NCI-H446 treated with DMSO at 0.1 percent for 48 hours (cell line): ENCODE measurements around the gene FAM193B.

Source experiments
- DNase-seq: peaks from one replicate; lab custom pipeline; 2025; lab: John Stamatoyannopoulos, UW

Gene FAM193B

DNA sequence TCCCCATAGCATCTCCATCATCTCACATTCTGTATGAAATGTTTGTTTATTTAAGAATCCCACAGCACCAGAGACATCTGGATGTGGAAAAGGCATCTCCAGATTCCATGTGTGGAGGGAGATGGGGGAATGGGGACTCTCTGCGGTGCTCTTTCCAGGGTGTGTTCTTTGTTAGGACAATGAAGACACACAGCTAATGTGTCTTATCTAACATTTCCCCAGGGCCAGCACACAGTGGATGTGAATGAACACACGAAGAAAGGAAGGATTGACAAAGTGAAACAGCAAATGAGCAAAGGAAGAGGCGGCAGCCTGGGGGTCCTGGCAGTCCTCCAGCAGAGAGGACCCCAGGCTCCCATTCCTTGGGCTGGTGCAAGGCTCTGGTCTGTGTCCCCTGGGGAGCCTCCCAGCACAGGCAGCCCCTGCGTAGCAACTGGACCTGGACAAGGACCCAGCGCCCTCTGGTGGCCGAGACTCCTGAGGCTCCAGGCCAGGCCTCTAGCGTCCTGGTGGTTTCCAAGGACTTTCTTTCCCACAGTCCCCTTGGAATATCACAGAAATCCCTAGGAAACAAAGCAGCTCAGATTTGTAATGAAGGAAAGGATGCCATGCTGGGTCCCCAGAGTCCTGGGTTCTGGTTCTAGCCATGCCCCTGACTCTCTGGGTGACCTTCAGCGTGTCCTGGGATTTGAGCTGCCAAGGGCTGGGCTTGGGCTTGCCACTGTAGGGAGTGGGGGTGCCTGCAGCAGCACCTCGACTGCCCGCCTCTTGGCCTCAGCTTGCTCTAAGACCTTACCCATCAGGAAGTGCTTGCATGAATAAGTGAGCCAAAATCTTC lies 53.5 kb downstream of the FAM193B start:
- DNase-seq = peak; percentile 38

DNA sequence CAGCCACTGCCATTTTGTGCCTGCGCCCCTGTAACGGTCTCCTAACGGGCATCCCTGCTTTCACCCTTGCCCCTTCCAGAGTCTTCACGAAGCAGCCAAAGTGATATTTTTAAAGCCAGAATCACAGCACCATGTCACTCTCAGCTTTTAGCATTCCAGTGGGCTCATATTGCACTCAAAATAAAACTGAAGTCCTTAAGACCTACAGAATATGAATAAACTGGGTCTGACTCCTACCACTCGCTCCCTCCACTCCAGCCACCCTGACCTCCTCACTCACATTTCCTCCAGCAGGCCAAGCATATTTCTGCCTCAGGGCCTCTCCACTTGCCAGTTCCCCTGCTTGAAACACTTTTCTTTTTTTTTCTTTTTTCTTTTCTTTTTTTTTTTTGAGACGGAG lies 54.5 kb downstream of the FAM193B start:
- no peak for DNase-seq

DNA sequence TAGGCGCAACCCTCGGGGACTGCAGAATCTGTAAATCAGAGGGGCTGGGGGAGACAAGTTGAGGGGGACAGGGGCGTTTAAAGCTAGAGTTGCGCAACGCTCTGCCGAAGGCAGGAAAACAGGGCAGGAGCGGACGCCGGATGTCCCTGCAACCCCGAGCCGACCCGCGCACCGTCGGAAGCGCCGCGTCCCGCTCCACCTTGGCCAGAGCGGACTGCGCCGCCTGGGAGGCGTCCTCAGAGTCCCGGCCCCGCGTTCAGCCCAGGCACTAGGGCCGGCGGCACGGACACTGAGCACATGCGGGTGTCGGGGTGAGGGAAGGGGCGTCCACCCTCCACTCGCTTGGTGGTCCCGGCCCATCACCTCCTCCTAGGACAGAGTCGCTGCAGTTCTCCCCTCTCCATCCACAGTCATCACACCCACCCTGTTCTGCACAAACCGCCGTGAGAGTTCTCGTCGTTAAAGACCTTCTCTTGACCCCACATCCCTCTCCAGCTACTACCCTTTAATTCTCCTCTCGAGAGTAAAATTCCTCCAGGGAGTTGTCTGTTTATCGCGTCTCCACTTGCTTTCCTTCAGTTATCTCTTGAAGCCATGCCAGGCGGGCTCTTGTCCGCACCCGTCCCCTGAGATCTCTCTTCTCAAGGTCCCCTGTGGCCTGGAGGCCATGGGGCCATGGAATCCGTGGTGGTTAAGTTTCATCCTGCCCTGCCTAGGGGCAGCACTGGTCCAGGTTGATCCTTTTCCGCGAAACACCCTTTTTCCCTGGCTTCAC lies 56.2 kb downstream of the FAM193B start:
- no peak for DNase-seq

DNA sequence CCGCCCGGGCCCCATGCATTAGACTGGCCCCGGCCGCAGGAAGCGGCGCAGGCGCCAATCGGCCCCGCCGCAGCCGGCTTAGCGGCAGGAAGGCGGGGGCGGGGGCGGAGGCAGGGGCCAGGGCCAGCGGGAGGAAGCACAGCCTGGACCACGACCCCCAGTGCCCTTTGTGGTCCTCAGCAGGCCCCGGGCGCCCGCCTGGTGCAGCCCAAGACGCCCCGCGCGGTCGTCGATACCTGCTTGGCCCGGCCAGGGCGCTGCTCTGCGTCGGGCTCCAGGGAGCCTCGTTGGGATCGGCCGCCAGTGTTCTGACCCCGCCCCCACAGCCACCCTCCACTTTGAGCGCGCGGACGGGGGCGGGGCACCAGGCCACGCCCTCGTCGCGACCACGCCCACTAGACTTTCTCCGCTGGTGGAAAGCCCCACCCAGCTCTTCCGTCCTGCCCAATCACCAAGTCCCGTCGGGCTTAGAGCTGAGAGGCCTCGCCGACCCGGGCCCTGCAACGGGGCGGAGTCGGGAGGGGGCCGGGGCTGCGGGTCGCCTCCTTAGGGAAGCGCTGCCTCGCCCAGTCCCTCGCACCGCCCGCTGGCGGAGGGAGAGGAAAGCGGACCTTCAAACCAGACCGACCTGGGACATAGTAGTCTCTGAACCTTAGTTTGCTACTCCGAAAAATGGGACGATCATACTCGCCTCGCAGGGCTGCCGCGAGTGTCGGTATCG lies 56.9 kb downstream of the FAM193B start, which contains the start of gene PDLIM7:
TSS of gene PDLIM7 (minus strand) at position 313 of the 721 bp plus-strand sequence. CDS start 1,092 bp downstream, outside the sequence.
- DNase-seq = peak; percentile 85

DNA sequence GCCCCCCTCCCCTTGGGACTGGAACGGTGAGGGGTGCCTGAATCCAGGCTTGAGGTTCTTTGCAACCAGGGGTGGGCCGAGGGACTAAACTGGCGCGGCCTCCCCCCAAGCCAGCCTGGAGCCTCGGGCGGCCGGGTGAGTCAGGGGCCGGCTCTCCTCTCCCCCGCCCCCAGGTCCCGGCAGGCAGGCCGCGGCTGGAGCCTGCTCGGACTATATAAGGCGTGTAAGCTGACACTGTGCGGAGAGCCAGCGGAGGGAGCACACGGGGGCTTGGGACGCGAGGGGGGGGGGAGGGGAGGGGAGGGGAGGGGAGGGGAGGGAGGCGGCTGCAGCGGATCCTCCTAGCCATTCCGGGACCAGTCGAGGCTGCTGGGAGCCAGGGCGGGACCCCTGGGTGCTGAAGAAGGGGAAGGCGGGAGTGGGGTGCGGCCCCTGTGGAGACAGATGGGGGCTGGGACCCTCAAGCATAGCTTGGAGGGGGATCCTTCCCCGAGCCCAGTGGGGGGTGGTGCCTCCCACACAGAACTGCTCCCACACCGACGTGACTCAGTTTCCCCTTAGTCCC lies 57.6 kb downstream of the FAM193B start:
- peak; percentile 39 for DNase-seq

DNA sequence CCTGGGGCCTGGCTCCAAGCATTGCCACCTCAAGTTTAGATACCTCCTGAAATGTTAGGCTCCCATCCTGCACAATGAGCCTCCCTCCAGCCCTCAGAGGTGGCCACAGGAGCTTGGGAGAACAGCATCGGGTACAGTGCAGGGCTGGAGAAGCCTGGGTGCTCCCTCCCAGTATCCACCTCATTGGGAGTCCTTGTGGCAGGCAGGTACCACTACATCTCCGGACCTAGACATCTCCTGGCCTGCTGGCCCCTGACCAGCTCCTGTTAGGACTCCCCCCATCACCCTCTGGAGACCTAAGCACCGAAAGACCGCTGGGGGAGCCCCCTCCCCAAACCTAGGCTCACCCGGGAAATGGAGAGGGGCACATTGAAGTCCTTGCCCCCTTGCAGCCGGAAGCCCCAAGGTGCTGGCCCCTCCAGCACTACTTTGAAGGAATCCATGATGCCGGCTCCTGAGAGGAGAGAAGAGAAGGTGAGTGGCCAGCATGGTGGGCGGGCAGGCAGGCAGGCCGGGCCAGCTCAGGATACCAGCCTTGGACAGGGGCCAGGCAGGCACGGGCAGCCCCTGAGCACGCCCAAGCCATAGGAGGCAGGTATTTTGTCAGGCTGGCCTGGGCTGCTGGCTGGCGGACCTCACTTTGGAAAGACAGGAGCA lies 58.2 kb downstream of the FAM193B start:
- no peak for DNase-seq

DNA sequence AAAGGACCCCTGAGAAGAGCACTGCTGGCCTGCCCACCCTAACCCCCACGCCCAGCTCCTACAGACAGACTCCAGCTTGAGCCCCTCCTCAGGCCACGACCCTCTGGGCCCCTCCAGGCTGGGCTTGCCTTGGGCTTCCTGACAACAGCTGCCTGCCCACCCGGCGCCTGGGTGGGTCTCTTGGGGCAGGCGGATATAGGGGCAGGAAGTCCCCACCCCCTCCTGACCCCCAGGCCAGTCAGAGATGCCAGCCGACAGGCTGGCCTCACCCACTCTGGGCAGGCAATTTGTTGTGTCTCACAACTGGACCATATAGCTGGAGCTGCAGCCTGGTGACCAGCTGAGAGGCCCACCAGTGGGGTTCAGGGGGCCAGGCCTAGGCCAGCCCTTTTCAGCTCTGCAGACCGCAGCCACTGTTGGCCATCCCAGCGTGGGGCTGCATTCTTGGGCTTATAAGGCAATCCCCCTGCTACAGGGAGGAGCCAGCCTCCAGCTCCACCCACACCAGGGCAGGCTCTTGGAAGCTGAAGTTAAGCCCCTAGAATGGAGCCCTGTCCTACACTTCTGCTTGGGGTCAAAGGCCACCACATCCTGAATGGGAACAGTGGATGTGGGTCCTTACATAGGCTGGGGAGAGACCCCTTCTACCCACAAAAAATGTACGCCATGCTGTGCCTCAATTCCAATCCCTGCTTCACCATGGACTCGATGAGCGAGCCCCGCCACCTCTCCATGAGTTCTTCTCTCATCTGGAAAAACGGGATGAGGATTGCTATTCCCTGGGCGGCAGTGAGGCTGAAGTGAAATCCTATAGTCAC lies 58.9 kb downstream of the FAM193B start:
- DNase-seq = no peak

GRCh38 chr5:177494346-177495195 lies 59.8 kb downstream of the FAM193B start:
- DNase-seq = no peak

DNA sequence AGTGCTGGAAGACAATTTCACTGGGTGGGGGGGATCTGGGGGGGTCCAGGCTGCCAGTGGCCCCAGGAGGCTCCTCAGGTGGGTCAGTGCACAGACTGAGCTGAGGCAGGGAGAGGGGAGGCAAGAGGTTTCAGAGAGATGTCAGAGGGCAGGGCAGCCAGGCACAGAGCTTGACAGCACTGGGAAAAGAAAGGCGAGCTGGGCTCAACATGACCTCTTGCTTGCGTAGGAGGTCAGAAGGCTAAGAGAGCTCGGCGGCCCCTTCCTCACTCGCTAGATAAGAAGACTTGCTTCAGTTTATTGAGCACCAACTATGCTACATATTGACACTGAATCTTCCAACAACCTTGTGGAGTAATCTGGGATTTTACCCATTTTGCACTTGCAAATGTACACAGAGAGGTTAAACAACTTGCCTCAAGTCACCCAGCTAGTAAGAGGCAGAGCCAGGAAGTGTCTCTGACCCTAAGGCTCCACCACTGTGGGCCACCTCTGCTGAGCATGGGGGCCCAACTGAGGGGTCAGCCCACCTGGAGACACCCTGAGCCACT lies 60.5 kb downstream of the FAM193B start:
- no peak for DNase-seq

- DNase-seq = no peak
Observed at GRCh38 chr5:177492841-177493240, 61.5 kb downstream of the FAM193B start.

DNA sequence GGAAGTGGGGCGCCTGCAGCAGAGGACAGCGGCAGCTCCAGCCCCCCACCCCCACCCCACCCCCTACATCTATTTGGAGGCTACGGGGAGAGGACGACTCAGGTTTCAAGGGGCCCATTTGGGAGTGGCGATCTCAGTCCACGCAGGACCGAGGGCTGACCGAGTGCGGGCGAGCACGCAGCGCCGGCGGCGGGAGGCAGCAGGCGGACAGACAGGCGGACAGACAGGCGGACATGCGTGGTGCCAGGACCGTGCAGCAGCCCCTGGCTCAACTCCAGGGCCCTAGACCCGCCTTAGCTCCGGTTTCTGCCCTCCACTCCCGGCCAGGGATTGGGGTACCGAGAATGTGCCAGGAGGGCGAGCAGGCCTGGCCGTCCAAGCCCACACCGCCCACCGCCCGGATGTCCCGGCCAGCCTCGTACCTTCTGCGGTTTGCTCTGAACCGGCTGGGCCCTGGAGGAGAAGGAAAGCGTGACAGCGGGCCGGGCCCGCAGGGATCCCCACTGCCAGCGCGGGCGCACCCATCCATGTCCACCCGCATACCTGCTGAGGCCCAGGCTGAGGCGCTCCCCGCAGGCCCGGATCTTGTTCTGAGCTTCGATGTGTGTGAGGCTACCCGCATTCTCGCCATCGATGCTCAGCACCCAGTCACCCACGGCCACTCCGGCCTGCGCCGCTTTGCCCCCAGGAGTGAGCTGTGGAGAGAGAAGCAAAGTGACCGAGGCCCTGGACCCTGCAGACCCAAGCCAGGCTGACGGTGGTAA lies 62.2 kb downstream of the FAM193B start:
- DNase-seq = no peak

DNA sequence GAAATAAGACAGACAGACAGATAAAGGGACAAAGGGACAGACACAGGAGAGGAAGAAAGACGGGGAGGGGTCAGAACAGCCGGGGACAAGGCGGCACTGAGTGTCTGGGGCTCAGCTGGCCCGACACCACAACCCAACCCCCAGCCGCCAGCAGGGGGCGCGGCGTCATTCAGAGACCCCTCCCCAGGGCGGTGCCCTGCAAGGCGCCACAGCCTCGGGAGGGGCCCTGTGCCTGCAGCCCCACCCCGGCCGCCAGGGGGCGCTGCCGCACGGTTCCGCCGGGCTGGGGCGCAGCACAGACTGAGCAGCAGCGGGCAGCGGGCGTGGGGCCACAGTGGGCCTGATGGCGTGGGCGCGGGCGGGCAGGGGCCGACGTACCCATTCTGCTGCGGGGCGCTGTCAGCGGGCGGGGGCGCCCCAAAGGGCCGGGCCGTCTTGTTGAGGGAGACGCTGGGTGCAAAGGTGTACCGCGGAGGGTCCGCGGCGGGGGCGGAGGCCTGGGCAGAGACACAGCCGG lies 62.9 kb downstream of the FAM193B start:
- no peak for DNase-seq

DNA sequence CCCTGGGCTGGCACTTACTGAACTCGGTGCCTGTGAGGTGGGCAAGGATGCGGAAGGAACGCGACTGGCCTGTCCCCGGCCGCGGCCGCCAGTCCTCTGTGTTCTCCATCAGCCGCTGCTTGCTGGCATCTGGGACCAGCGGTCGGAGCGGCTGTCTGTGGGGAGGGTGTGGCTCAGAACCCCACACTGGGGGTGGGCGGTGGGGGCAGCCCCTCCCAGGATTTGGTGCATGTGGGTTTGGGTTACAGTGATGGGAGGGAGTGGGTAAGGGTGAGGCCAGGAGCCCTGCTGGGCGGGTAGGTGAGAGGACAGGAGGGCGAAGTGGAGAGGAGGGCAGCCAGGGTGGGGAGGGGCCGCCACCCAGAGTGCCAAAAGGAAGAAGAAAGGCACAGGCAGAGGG lies 63.4 kb downstream of the FAM193B start:
- DNase-seq = no peak

DNA sequence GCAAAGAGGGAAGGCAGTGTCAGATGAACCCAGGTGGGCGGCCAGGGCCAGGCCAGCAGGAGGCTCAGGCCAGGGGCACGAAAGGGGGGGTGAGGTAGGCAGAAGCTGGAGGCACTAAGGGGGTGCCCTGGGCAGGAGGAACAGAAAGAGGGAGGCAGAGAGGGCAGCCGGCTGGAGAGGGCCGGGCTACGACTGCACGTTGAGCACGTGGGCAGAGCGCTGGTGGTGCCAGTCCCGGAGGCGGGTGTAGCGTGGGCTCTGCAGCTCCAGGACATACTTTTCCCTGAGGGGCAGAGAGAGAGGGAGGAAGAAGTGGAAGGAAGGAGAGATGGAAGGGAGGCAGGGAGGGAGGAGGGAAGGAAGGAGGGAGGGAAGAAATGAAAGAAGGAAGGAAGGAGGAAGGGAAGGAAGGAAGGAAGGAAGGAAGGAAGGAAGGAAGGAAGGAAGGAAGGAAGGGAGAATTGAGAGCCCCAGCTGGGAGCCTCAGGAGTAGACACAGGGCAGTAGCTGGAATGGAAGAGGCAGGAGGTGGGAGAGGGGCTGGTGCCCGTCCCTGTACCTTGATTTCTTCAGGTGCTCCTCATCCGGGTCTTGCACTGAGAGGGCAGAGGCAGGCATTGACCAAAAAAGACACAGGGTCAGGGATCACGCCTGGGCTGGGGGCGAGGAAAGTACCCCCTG lies 63.9 kb downstream of the FAM193B start:
- DNase-seq = no peak

DNA sequence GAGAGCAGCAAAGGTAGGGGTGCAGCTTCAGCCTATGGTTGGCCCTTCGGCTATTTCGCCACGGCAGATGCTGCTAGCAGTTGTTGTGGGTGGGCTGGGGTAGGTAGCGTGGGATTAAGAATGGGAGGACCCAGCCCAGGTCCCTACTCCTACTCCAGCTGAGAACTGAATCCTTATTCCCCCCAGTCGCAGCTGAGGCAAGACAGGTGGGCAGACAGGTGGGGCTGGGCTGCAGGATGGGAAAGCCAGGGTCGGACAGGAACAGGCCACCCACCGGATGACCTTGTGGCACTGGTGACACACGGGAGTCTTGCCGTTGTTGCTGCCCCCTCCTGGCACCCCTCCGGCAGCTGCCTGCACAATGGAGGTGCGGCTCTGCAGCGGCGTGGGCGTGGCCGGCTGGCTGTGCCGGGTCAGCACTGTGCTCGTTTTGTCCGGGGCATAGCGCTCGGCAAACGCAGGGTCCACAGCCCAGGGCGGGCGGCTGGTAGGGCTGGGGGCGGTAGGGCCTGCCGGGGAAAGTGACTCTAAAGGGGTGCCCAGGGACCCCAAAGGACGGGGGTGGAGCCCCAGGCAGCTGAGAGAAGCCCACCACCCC lies 65.1 kb downstream of the FAM193B start:
- no peak for DNase-seq

DNA sequence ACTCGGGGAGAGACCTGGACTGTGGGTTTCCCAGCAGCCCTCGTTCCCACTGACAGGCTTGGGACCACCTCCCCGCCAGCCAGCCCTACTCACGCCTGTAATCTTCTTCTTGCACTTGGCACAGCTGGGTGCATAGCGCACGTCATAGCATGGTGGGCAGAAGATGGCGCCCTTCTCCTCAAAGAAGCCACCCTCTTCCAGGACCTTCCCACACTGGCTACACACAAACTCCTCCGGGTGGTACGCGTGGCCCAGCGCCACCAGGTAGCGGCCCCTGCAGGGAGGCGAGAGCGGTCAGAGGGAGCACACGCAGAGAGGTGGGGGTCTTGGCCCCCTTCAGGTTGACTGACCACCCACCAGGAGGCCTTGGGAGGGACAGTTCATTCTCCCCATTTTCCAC lies 66.4 kb downstream of the FAM193B start:
- DNase-seq = no peak

DNA sequence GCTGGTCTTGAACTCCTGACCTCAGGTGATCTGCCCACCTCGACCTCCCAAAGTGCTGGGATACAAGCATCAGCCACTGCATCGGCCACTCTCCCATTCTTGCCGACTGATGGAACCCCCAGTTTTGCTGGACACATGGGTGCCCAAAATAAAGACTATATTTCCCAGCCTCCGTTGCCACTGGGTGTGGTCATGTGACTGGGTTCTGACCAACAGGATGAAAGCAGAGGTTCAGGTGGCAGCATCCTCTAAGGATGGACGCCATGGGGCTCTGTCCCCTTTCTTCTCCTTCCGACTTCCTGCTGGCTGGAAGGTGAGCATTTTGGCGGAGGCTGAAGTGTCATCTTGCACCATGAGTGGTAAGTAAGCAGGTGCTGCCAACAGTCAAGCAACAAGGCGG lies 67.2 kb downstream of the FAM193B start:
- no peak for DNase-seq

DNA sequence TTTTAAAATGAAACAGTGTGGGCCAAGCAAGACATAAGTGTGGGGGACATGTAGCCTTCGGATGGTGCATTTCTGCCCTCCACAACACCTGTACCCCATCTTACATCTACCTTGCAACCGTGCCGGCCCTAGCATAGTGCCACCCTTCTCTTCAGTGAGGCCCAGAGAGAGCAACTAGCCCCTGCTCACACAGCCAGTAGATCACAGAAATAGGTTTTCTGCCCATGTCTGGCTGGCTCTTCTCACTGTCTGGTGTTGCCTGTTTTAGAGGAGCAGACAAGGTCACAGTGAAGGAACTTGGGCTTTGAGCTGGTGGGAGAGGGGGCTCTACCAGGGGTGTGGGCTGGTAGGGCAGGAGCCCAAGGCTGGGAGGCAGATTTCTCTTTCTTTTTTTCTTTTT lies 68.1 kb downstream of the FAM193B start:
- DNase-seq = no peak
